ENCODE results near the gene OR52R1.

The OR52R1 gene

GRCh38 chr11:4804280-4804679 is at the start of gene OR52R1:
TSS of gene OR52R1 (minus strand) at chr11:4804380. CDS start at chr11:4804380, 0 bp downstream.
- H3K36me3 Mint-ChIP-seq (ENCODE audit: low read depth) = no peaks in the 10 kb centered on the region

DNA sequence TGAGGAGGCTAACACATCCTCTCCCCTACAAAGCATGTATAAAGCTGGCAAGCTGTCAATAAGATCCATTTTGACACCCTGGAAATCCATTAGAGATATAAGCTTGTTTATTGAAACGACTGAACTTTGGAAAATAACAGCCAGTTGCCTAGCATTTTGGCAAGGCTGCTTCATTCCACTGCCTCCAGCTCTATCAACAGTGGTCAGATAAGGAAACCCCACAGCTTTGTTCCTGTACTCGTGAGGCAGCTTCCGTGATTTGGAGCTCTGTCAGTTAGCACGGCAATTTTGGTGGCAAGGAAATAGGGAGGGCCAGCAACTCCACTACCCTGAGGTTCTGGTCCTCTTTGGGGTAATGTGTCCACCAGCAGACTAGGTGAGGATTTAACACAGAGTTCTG is 46.9 kb upstream of the OR52R1 start:
- TF ChIP-seq, protein P1, sequence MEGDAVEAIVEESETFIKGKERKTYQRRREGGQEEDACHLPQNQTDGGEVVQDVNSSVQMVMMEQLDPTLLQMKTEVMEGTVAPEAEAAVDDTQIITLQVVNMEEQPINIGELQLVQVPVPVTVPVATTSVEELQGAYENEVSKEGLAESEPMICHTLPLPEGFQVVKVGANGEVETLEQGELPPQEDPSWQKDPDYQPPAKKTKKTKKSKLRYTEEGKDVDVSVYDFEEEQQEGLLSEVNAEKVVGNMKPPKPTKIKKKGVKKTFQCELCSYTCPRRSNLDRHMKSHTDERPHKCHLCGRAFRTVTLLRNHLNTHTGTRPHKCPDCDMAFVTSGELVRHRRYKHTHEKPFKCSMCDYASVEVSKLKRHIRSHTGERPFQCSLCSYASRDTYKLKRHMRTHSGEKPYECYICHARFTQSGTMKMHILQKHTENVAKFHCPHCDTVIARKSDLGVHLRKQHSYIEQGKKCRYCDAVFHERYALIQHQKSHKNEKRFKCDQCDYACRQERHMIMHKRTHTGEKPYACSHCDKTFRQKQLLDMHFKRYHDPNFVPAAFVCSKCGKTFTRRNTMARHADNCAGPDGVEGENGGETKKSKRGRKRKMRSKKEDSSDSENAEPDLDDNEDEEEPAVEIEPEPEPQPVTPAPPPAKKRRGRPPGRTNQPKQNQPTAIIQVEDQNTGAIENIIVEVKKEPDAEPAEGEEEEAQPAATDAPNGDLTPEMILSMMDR (IDR thresholded peaks at IDR 0.05) = no peak
- Mint-ChIP-seq H3K27me3 (ENCODE audit: low read depth, poor library complexity) (peaks cover 5% of the 10 kb centered on the region), H3K36me3 (ENCODE audit: low read depth) (no peaks in the 10 kb centered on the region), H3K4me3 (no peak overlapping the region), H3K9me3 (peaks cover 9% of the 10 kb centered on the region), H3K27ac (no peak overlapping the region), H3K4me1 (no peaks in the 10 kb centered on the region)
- no peak for DNase-seq

More at GRCh38 chr11:4804280-4804679, at the start of gene OR52R1:
- Mint-ChIP-seq H3K9me3 (no peaks in the 10 kb centered on the region), H3K4me3 (no peak within 1 kb of the TSS), H3K4me1 (no peaks in the 10 kb centered on the region), H3K27me3 (ENCODE audit: low read depth, poor library complexity) (peaks cover 9% of the 10 kb centered on the region), H3K27ac (no peak within 1 kb of the TSS)
- TF ChIP-seq, protein P1 (IDR thresholded peaks at IDR 0.05) = no peak
- DNase-seq = no peak

GRCh38 chr11:4848908-4849532 is 44.8 kb upstream of the OR52R1 start, which contains the start of gene OR51S1:
TSS of gene OR51S1 (minus strand) at chr11:4849208. CDS start at chr11:4849208, 0 bp downstream.
- no peak within 1 kb of the TSS for H3K4me3 Mint-ChIP-seq
- H3K36me3 Mint-ChIP-seq (ENCODE audit: low read depth) = no peaks in the 10 kb centered on the region
- DNase-seq = no peak
- H3K9me3 Mint-ChIP-seq = peaks cover 4% of the 10 kb centered on the region
- TF ChIP-seq, protein P1 (IDR thresholded peaks at IDR 0.05) = no peak
- H3K27me3 Mint-ChIP-seq (ENCODE audit: low read depth, poor library complexity) = peaks cover 5% of the 10 kb centered on the region
- H3K27ac Mint-ChIP-seq = no peak within 1 kb of the TSS
- H3K4me1 Mint-ChIP-seq = no peaks in the 10 kb centered on the region

DNA sequence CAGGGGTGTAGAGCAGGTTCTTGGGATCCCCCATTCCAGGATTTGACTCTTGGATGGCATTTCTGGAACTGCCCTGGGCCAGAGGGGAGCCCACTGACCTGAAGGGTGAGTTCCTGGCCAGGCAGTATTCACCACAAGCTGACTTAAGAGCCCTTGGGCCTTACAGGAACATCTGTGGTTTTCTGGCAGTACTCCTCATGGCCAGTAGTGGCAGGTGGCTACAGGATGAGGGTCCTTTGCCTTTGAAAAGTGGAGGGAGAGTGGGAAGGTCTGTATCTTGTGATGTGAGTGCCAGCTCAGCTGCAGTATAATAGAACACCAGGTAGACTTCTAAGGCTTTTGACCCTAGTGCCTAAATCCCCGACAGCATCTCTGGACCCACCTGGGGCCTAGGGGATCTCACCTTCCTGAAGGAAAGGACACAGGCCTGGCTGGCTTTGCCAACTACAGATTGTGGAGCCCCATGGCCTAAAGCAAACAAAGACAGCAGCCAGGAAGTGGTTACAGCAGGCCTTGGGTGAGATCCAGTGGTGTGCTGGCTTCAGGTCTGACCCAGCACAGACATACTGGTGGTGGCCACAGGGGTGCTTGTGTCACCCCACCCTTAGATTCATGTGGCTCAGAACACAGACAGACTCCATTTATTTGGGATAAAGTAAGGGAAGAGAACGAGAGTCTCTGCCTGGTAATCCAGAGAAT is 35.8 kb upstream of the OR52R1 start:
- TF ChIP-seq, protein P1 (IDR thresholded peaks at IDR 0.05) = no peak
- Mint-ChIP-seq H3K4me1 (peaks cover 15% of the 10 kb centered on the region), H3K4me3 (no peak overlapping the region), H3K36me3 (ENCODE audit: low read depth) (peaks cover 7% of the 10 kb centered on the region), H3K27ac (no peak overlapping the region), H3K9me3 (peaks cover 33% of the 10 kb centered on the region), H3K27me3 (ENCODE audit: low read depth, poor library complexity) (peaks cover 3% of the 10 kb centered on the region)
- DNase-seq = no peak

DNA sequence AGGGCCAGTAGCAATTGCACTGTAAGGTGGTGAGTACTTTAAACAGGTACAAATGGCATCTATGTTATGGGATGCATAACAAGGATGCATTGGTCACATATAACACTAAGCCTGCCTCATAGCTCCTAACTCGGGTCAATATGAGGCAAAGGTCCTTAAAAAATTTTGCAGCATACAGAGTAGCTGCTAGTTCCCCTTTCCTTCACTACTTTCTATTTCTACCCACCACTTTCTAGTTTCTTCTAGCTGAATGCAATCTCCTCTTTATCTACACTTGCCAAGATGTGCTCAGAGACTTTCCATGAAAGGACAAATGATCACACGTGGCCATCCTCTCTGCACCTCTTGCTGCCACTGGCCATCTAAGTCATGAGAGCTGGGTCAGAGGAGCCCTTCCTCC is 26.7 kb upstream of the OR52R1 start:
- Mint-ChIP-seq H3K27me3 (ENCODE audit: low read depth, poor library complexity) (peaks cover 7% of the 10 kb centered on the region), H3K4me1 (peaks cover 14% of the 10 kb centered on the region), H3K36me3 (ENCODE audit: low read depth) (no peaks in the 10 kb centered on the region), H3K9me3 (no peaks in the 10 kb centered on the region), H3K27ac (no peak overlapping the region), H3K4me3 (no peak overlapping the region)
- DNase-seq = no peak
- TF ChIP-seq, protein P1 (IDR thresholded peaks at IDR 0.05) = no peak
